Activated T-helper 1 cell treated with Interleukin-2 at 50 U/mL for 16 hours (primary cell): ENCODE results near the gene GYPB.
"Not testable (repeated sequence)": the region's sequence is repeated elsewhere in the genome, so short reads cannot be mapped to it uniquely, and the experiment has no call there.

Source experiments
- DNase-seq: peaks from one replicate; pipeline ENCODE4 v3.0.0-alpha.2; 2020; ENCODE audit warnings: low read depth

The GYPB gene

DNA sequence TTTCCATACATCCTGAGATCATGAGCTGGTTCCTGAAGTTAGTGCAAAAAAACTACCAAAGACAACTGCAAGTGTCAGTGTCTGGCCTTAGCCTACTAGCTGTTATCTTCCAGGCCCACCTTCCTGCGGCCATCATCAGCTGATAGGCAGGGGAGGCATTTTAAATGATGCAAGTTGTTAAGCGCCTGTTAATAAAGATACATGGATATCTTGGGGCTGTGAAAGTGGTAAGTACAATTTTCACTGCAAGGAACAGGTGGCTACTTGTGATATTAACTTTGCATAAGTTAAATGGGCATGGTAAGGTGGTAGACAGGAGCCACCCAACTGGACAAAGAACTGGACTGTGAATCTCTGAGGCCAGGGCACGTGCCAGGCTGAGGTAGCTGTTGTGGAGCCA is at the start of gene GYPB:
Gene GYPB (minus strand): TSS at position 104 of the 400 bp plus-strand sequence. CDS start 93 bp downstream, at position 11.
- not testable (repeated sequence) for DNase-seq

- DNase-seq: not testable (repeated sequence)
These were observed 42.4 kb upstream of the GYPB start for GRCh38 chr4:144061556-144061955.

GRCh38 chr4:144060234-144060859 is 41.2 kb upstream of the GYPB start:
- not testable (repeated sequence) for DNase-seq

GRCh38 chr4:144056800-144057199 is 37.6 kb upstream of the GYPB start:
- no peak for DNase-seq

GRCh38 chr4:144055336-144055735 is 36.2 kb upstream of the GYPB start:
- not testable (repeated sequence) for DNase-seq

GRCh38 chr4:144051494-144051893 is 32.3 kb upstream of the GYPB start:
- DNase-seq: not testable (repeated sequence)

GRCh38 chr4:144050631-144051030 is 31.5 kb upstream of the GYPB start:
- not testable (repeated sequence) for DNase-seq

GRCh38 chr4:144049495-144050424 is 30.6 kb upstream of the GYPB start:
- DNase-seq: not testable (repeated sequence)

GRCh38 chr4:144044936-144045335 is 25.8 kb upstream of the GYPB start:
- DNase-seq: not testable (repeated sequence)

- not testable (repeated sequence) for DNase-seq
These were observed 13.4 kb upstream of the GYPB start for GRCh38 chr4:144032580-144032979.

DNA sequence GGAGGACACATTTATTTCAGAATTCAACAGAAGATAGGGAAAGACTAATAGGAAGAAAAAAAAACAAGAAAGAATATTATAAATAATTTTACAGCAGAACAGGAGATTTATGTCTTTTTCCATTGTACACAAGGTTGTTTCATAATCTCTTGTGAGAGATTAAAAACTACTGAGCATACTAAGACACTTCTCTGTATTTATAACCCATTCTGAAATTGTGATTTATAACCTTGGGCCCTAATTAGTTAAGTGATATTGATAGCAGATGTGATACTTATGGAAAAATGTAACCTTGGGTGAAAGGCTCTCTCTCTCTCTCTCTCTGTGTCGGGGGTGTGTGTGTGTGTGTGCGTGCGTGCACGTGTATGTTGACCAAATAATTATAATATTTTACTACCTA is 12.7 kb upstream of the GYPB start:
- DNase-seq: not testable (repeated sequence)

DNA sequence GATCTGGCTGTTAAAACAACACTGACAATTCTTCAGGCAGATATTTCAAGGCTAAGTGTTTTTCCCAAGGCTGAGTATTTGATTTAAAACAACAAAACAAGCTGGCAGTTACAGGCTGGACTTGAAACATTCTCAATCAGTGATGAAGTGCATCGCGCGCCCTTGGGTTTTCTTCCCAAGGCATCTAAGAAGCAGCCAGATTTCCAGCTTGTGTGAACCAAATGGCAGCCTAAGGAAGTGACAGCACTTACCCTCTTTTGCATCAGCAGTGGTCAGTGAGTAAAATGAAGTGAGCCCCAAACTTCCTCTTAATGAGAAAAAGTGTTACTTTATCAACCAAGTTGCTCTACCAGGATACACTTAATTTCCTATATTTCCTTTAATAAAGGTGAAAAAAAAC is 12.2 kb upstream of the GYPB start:
- DNase-seq: not testable (repeated sequence)

DNA sequence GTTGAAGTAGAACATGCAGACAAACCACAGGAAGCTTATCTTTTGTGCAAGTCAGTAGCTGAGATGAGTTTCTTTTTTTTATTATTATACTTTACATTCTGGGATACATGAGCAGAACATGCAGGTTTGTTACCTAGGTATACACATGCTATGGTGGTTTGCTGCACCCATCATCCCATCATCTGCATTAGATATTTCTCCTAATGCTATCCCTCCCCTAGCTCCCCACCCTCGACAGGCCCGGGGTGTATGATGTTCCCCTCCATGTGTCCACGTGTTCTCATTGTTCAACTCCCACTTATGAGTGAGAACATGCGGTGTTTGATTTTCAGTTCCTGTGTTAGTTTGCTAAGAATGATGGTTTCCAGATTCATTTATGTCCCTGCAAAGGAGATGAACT is 11.5 kb upstream of the GYPB start:
- not testable (repeated sequence) for DNase-seq

- DNase-seq: not testable (repeated sequence)
These were observed 7.5 kb upstream of the GYPB start for GRCh38 chr4:144026682-144027081.

- DNase-seq: not testable (repeated sequence)
These were observed 5.3 kb upstream of the GYPB start for GRCh38 chr4:144024399-144025053.

DNA sequence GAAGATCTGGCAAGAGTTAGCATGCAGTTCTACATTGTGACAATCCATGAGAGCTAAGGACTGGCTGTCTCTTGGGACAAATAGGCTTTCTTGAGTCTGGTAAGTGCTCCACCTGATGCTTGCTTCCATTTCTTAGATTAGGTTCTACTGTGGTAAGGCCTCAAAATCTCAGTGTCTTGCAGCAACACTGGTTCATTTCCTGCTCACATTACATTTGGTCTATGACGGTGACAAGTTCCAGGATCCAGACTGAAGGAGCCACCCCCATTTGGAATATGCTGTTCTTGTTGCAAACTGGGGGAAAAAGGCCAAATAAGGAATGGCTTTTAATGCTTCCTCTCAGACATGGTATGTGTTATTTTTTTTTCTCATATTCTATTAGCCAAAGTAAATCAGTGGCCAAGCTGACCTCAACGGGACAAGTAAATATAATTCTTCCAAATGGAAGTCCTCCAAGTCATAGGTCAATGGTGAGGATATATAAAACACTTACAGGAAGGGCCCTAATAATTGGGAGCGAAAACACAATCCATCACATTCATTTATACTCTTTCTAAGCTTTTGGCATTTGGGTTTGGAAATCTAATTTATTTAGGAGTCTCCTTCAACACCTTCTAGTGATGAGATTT is 3.7 kb upstream of the GYPB start:
- not testable (repeated sequence) for DNase-seq

GRCh38 chr4:144021336-144021990 is 2.3 kb upstream of the GYPB start:
- not testable (repeated sequence) for DNase-seq

DNA sequence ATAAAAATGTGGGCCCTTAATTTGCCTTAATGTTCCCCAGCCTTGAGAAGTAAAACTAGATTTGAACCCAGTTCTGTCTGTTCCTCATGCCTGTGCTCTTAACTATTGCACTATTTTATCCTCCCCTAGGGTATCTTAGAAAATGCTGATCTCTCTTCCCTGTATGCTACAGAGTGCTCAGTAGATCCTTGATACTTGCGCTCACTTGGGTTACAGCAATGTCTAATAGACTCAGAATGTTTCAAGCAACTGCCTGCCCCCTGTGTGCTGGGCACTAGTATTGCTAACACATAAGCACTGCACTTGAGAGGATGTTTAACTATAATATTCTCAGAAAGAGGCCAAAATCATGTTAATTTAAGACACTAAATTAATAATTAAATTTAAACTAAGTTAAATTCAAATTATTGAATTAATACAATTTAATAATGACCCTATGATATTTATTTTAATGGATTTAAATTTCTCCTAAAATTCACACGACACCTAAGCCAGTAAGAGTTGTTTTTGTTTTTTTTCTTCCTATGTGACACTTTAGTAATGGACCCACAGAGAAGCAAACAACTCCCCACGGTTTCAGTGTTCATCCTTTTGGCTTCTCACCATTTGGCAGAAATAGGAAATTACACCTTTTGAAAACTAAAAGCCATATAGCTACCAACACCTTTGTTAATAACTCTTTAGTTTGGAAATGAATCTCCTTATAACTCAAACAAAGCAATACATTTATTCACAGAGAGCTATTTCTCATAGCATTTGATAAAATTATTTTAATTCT is 768 bp downstream of the GYPB start:
- not testable (repeated sequence) for DNase-seq

DNA sequence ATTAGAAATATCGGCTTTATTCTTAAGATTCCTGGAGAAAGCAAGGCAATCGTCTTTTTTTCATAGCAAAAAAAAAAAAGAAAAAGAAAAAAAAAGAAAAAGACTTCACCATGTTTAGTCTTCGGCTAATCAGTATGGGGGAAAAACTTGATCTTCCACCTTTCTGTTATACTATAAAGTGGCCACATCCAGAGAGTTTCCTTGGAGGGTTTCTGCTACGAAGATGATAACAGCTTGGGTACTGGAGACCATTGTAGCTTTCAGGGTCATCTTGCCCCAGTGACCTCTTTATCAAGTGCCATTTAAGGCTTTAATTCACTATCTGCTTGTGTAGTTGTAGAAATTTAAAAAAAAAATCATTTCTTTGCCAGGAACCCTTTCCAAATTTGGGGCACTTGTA is 1.9 kb downstream of the GYPB start:
- not testable (repeated sequence) for DNase-seq

DNA sequence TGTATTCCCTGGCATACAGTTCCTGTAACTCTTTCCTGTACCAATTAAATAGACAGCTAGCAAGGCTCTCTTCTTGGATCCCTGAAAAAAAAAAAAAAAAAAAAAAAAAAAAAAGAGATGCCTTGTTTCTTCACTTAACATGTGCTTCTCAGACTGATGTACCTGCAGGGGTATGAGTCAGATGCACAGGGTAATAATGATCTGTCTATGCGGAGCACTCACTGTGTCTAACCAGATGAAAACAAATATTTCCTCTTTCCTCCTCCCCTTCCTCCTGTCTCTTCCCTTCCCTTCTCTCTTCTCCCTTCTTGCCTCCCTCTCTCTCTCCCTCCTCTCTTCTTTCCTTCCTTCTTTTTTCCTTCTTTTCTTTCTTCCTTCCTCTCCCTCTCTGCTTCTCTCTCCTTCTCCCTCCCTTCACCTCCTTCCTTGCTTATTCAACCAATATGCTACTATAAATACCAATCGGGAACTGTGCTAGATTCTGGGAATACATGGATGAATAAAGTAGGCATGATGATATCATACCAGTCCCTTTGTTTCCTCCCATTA is 3.0 kb downstream of the GYPB start:
- DNase-seq: not testable (repeated sequence)
